Measurements from ENCODE around the gene RAI1. TPM values are rescaled to one million over a fixed set of nuclear protein-coding genes. Genes with fewer than 3 reads are reported as not detected.

Gene RAI1
- total RNA-seq, 2 experiments from 2014 or later = 17.1 to 49.4 TPM

DNA sequence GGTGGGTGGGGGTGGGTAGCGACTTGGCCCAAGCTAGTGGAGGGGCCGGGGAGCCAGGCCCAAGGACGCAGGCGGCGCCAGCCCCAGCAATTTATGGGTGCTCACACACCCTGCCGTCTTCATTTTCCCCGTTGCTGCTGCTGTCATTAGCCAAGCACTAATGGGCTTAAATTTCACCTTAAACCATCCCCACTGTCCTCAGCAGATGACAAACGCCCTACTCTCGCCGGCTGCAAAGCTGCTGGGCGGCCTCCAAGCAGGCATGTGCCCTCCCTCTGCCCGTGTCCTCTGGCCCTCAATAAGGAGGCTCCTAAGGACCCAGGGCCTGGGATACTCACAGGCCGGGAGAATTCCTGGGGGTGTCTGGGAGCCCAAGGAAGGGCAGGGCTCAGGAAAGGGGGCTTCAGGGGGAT lies 89.4 kb downstream of the RAI1 start:
- peaks cover 44% of the 10 kb centered on the region for H3K4me1 ChIP-seq (ENCODE audit: insufficient read depth, low read length, poor library complexity, severe bottlenecking)
- H3K4me3 ChIP-seq (ENCODE audit: low read depth, low read length, poor library complexity, severe bottlenecking) = no peak overlapping the region

DNA sequence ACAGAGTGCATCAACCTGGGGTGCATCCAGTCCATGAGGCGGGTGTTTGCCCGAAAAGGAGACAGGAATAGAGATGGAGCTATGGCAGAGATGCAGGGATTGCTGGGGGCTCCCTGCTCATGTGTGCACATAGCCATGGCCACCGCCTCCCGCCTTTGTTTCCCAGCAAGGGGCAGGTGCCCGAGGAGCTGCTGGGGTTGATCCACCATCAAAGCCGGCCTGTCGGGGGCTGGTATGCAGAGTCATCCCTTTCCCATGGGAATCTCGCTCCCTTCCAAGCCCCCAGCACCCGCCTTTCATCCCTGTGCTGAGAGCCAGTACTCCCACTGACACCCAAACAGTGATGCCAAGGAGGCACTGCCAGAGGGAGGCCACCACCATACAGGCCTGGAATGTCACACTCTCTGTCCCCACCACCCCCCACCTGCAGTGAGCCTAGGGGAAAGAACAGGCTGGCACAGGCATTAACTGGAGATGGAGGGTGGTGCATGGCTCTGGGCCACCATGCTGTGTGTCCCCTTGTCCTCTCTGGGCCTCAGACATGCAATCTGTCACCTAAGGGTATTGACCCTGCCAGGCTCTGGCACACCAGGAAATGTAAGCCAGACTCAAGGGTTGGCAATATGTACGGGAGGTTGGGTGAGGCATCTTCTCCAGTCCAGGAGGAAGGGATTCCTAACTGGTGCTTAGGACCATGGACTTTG lies 90.4 kb downstream of the RAI1 start:
- Histone ChIP-seq H3K9me3 (ENCODE audit: low read length) (no peaks in the 10 kb centered on the region), H3K27ac (ENCODE audit: low read depth, low read length, poor library complexity, severe bottlenecking) (no peak overlapping the region), H3K9me2 (ENCODE audit: insufficient read depth, low read length) (no peaks in the 10 kb centered on the region), H3K4me1 (ENCODE audit: insufficient read depth, low read length, poor library complexity, severe bottlenecking) (peaks cover 43% of the 10 kb centered on the region), H2AFZ (ENCODE audit: low read length) (no peak overlapping the region), H4K20me1 (ENCODE audit: insufficient read depth, low read length) (no peaks in the 10 kb centered on the region), H3K36me3 (ENCODE audit: insufficient read depth, low read length) (no peaks in the 10 kb centered on the region), H3K4me3 (ENCODE audit: low read depth, low read length, poor library complexity, severe bottlenecking) (no peak overlapping the region), H3K4me2 (ENCODE audit: low read length) (no peak overlapping the region), H3K79me2 (ENCODE audit: insufficient read depth, low read depth, low read length) (peaks cover 16% of the 10 kb centered on the region; the same call in 1 of the 2 replicates)
- TF ChIP-seq, protein P1, sequence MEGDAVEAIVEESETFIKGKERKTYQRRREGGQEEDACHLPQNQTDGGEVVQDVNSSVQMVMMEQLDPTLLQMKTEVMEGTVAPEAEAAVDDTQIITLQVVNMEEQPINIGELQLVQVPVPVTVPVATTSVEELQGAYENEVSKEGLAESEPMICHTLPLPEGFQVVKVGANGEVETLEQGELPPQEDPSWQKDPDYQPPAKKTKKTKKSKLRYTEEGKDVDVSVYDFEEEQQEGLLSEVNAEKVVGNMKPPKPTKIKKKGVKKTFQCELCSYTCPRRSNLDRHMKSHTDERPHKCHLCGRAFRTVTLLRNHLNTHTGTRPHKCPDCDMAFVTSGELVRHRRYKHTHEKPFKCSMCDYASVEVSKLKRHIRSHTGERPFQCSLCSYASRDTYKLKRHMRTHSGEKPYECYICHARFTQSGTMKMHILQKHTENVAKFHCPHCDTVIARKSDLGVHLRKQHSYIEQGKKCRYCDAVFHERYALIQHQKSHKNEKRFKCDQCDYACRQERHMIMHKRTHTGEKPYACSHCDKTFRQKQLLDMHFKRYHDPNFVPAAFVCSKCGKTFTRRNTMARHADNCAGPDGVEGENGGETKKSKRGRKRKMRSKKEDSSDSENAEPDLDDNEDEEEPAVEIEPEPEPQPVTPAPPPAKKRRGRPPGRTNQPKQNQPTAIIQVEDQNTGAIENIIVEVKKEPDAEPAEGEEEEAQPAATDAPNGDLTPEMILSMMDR (conservative IDR thresholded peaks at IDR 0.05; ENCODE audit: low read length) = no peak
- TF ChIP-seq EZH2phosphoT487 (IDR thresholded peaks at IDR 0.05; ENCODE audit: borderline replicate concordance, low read depth, low read length) = no peak
- ChIA-PET POLR2A (no interaction called here), CTCF (ENCODE audit: unreplicated experiment) (no interaction called here)
- no TSS peak for BruUV-seq (replicated peaks)
- DNase-seq (ENCODE audit: low spot score) = no peak
- intact Hi-C loops (cut with micrococcal nuclease; ENCODE audit: unreplicated experiment) = no loop called here

More for the DNA sequence above, 89.4 kb downstream of the RAI1 start:
- Histone ChIP-seq H3K79me2 (ENCODE audit: insufficient read depth, low read depth, low read length) (peaks cover 19% of the 10 kb centered on the region; the same call in 1 of the 2 replicates), H3K9me3 (ENCODE audit: low read length) (no peaks in the 10 kb centered on the region), H2AFZ (ENCODE audit: low read length) (no peak overlapping the region), H3K27ac (ENCODE audit: low read depth, low read length, poor library complexity, severe bottlenecking) (no peak overlapping the region), H3K36me3 (ENCODE audit: insufficient read depth, low read length) (no peaks in the 10 kb centered on the region), H4K20me1 (ENCODE audit: insufficient read depth, low read length) (no peaks in the 10 kb centered on the region), H3K9me2 (ENCODE audit: insufficient read depth, low read length) (no peaks in the 10 kb centered on the region), H3K4me2 (ENCODE audit: low read length) (no peak overlapping the region)
- ChIA-PET CTCF (ENCODE audit: unreplicated experiment) (no interaction called here), POLR2A (no interaction called here)
- TF ChIP-seq, protein P1 (conservative IDR thresholded peaks at IDR 0.05; ENCODE audit: low read length) = no peak
- no TSS peak for BruUV-seq (replicated peaks)
- no peak for DNase-seq (ENCODE audit: low spot score)
- intact Hi-C loops (cut with micrococcal nuclease; ENCODE audit: unreplicated experiment) = no loop called here

DNA sequence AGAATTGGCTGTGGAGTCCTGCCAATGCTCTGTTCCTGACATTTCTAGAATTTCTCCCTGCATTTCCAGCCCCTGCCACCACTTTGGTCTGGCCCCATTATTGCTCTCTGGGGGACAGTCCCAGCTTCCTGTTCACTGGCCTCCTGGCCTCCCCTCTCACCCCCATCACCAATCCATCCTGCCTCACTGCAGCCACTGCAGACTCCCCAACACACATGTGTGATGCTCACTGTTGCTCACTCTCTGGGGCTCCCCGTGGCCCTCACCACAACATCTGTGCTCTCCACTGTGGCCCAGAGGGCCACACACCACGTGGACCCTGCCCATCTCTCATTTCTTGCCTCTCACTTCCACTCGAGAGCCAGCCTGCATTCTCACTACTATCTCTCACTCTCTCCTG lies 91.0 kb downstream of the RAI1 start:
- DNase-seq (ENCODE audit: low spot score) = no peak
- H3K4me3 ChIP-seq (ENCODE audit: low read depth, low read length, poor library complexity, severe bottlenecking) = no peak overlapping the region
- CTCF ChIA-PET (ENCODE audit: unreplicated experiment) = no interaction called here
- TF ChIP-seq, protein P1 (conservative IDR thresholded peaks at IDR 0.05; ENCODE audit: low read length) = no peak
- no peak for TF ChIP-seq EZH2phosphoT487 (IDR thresholded peaks at IDR 0.05; ENCODE audit: borderline replicate concordance, low read depth, low read length)
- H3K27ac ChIP-seq (ENCODE audit: low read depth, low read length, poor library complexity, severe bottlenecking) = no peak overlapping the region
- no peak overlapping the region for H2AFZ ChIP-seq (ENCODE audit: low read length)
- no TSS peak for BruUV-seq (replicated peaks)
- H3K79me2 ChIP-seq (ENCODE audit: insufficient read depth, low read depth, low read length) = peaks cover 13% of the 10 kb centered on the region; the same call in 1 of the 2 replicates
- H3K36me3 ChIP-seq (ENCODE audit: insufficient read depth, low read length) = no peaks in the 10 kb centered on the region
- H3K9me2 ChIP-seq (ENCODE audit: insufficient read depth, low read length) = no peaks in the 10 kb centered on the region
- H3K4me1 ChIP-seq (ENCODE audit: insufficient read depth, low read length, poor library complexity, severe bottlenecking) = peaks cover 42% of the 10 kb centered on the region
- no peaks in the 10 kb centered on the region for H3K9me3 ChIP-seq (ENCODE audit: low read length)
- intact Hi-C loops (cut with micrococcal nuclease; ENCODE audit: unreplicated experiment) = no loop called here
- POLR2A ChIA-PET = no interaction called here
- no peak overlapping the region for H3K4me2 ChIP-seq (ENCODE audit: low read length)
- H4K20me1 ChIP-seq (ENCODE audit: insufficient read depth, low read length) = no peaks in the 10 kb centered on the region

Measured in OCI-LY7 (cell line).